ENCODE data around the gene DNER. TPM values are rescaled to one million over a fixed set of nuclear protein-coding genes. Genes with fewer than 3 reads are reported as not detected.

DNER gene
- polyA plus RNA-seq, 1 of the 3 experiments (the other 2 are of a cell fraction) = 1.4 TPM

DNA sequence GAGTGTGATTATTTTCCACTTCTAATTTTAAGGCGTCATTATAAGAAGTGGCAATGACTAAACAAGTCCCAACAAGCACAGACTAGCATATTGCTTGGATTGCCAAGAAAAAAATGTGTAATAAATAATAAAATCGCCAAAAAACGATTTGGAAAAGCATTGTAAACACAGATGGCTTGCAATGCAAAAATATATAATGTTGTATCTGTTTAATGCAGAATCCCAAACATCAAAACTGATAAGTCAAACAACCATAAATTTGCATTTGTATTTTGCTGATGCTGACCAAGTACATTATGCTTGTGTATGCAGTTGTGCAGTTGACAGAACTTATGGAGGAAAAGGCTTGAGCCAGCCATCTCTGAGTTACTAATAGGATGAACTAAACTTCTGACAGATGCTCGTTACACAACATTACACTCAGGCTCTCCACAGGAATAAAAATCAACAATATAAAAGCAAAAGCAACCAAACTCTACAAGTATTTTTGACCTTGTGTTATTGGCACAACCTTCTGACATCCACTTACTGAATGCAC is 68.1 kb downstream of the DNER start:
- no peaks in the 10 kb centered on the region for H3K27me3 ChIP-seq (ENCODE audit: insufficient read depth)
- no peak overlapping the region for H2AFZ ChIP-seq (ENCODE audit: low read depth)
- H3K9me2 ChIP-seq = no peaks in the 10 kb centered on the region
- no peak overlapping the region for H3K4me3 ChIP-seq (ENCODE audit: low read depth in 2 of 2, low read length in 1 of 2)
- no peaks in the 10 kb centered on the region for H3K36me3 ChIP-seq (replicated peaks in 1 of 2; ENCODE audit: control insufficient read depth in 1 of 2, insufficient read depth in 2 of 2, low read length in 1 of 2)
- H3F3A ChIP-seq (replicated peaks; ENCODE audit: insufficient read depth) = no peaks in the 10 kb centered on the region
- no peaks in the 10 kb centered on the region for H3K4me1 ChIP-seq (ENCODE audit: control insufficient read depth in 1 of 2, insufficient read depth in 2 of 2, low read depth in 1 of 2, low read length in 1 of 2)
- no peaks in the 10 kb centered on the region for H4K20me1 ChIP-seq (ENCODE audit: insufficient read depth)
- ChIA-PET POLR2A (no interaction called here), CTCF (no interaction called here)
- H3K27ac ChIP-seq (ENCODE audit: low read depth in 2 of 2, low read length in 1 of 2) = no peak overlapping the region
- H3K9ac ChIP-seq = no peak overlapping the region
- H3K9me3 ChIP-seq = no peaks in the 10 kb centered on the region
- no peak for DNase-seq
- no peak overlapping the region for H3K4me2 ChIP-seq
- 22% methylated on average over 4 of the region's 4 CpGs for WGBS (ENCODE audit: low lambda C conversion rate)
- H3K79me2 ChIP-seq (ENCODE audit: insufficient read depth) = no peaks in the 10 kb centered on the region
- TF ChIP-seq, protein P1, sequence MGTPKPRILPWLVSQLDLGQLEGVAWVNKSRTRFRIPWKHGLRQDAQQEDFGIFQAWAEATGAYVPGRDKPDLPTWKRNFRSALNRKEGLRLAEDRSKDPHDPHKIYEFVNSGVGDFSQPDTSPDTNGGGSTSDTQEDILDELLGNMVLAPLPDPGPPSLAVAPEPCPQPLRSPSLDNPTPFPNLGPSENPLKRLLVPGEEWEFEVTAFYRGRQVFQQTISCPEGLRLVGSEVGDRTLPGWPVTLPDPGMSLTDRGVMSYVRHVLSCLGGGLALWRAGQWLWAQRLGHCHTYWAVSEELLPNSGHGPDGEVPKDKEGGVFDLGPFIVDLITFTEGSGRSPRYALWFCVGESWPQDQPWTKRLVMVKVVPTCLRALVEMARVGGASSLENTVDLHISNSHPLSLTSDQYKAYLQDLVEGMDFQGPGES (IDR thresholded peaks at IDR 0.05; ENCODE audit: low read depth, low read length) = no peak
- no peak for TF ChIP-seq CTCF (IDR thresholded peaks at IDR 0.05)
- TF ChIP-seq NRF1 (IDR thresholded peaks at IDR 0.05; ENCODE audit: low read depth, low read length) = no peak
- TF ChIP-seq RXRA (IDR thresholded peaks at IDR 0.05; ENCODE audit: borderline replicate concordance, low read depth) = no peak
- no peak for TF ChIP-seq USF2 (IDR thresholded peaks at IDR 0.05; ENCODE audit: borderline replicate concordance, low read depth, low read length)
- no peak for TF ChIP-seq TCF12 (IDR thresholded peaks at IDR 0.05)
- TF ChIP-seq POLR2AphosphoS5 (IDR thresholded peaks at IDR 0.05; ENCODE audit: low read depth, low read length) = no peak
- no peak for TF ChIP-seq EZH2phosphoT487 (IDR thresholded peaks at IDR 0.05; ENCODE audit: borderline replicate concordance, low read depth)
- no peak for TF ChIP-seq USF1 (IDR thresholded peaks at IDR 0.05; ENCODE audit: borderline replicate concordance, low read depth)
- no peak for TF ChIP-seq FOXJ3 (CRISPR knock-in tag; IDR thresholded peaks at IDR 0.05)
- TF ChIP-seq FOSL2 (IDR thresholded peaks at IDR 0.05; ENCODE audit: borderline replicate concordance, low read depth) = no peak
- TF ChIP-seq TEAD4 (IDR thresholded peaks at IDR 0.05; ENCODE audit: borderline replicate concordance, insufficient read depth) = no peak
- TF ChIP-seq CHD2 (IDR thresholded peaks at IDR 0.05; ENCODE audit: low read length, partially characterized antibody) = no peak
- no peak for TF ChIP-seq MEF2A (IDR thresholded peaks at IDR 0.05; ENCODE audit: borderline replicate concordance, low read depth)
- TF ChIP-seq GABPA (IDR thresholded peaks at IDR 0.05; ENCODE audit: low read depth) = no peak
- no peak for TF ChIP-seq NFIC (IDR thresholded peaks at IDR 0.05; ENCODE audit: borderline replicate concordance)
- TF ChIP-seq FOXM1 (IDR thresholded peaks at IDR 0.05; ENCODE audit: low read depth) = no peak
